ENCODE results near the gene PSAT1. TPM values are rescaled to one million over a fixed set of nuclear protein-coding genes. Genes with fewer than 3 reads are reported as not detected.

PSAT1 gene
- total and polyA plus RNA-seq, 2 of the 13 experiments (the other 11 are each of a cell fraction or from before 2014, with no cell fraction given): 135 to 229 TPM

- peak; percentile 53; the same call in 1 of the 2 replicates for TF ChIP-seq NFAT5 (CRISPR knock-in tag; IDR thresholded peaks at IDR 0.05)
- no peak; a peak in 1 of 4 replicates for TF ChIP-seq EP300 (IDR thresholded peaks at IDR 0.05; ENCODE audit: low read depth in 2 of 2, low read length in 2 of 2)
- TF ChIP-seq EP300 (CRISPR knock-in tag; IDR thresholded peaks at IDR 0.05; ENCODE audit: borderline replicate concordance): no peak
- peak; percentile 61 for TF ChIP-seq ARID3A (IDR thresholded peaks at IDR 0.05; ENCODE audit: low read depth, low read length)
- TF ChIP-seq ZNF841 (CRISPR knock-in tag; IDR thresholded peaks at IDR 0.05; ENCODE audit: borderline replicate concordance): no peak; the same call in 1 of the 2 replicates
- no peak for TF ChIP-seq XRCC5 (optimal IDR thresholded peaks at IDR 0.05; ENCODE audit: low read length)
- no peak for TF ChIP-seq RBM22 (optimal IDR thresholded peaks at IDR 0.05; ENCODE audit: low read length)
- peak; percentile 85 for TF ChIP-seq ZNF451 (CRISPR knock-in tag; IDR thresholded peaks at IDR 0.05)
- peak; percentile 17; the same call in 1 of the 2 replicates for TF ChIP-seq AKNA (CRISPR knock-in tag; IDR thresholded peaks at IDR 0.05; ENCODE audit: borderline replicate concordance)
- TF ChIP-seq MYPOP (CRISPR knock-in tag; IDR thresholded peaks at IDR 0.05): peak; percentile 92; the same call in 1 of the 2 replicates
- TF ChIP-seq NFYC (CRISPR knock-in tag; IDR thresholded peaks at IDR 0.05): peak; percentile 98
- TF ChIP-seq ZNF572 (CRISPR knock-in tag; IDR thresholded peaks at IDR 0.05): peak; percentile 88; the same call in 1 of the 2 replicates
- TF ChIP-seq NFE2 (CRISPR knock-in tag; IDR thresholded peaks at IDR 0.05): peak; percentile 27; the same call in 1 of the 2 replicates
- no peak for TF ChIP-seq ZNF326 (CRISPR knock-in tag; IDR thresholded peaks at IDR 0.05; ENCODE audit: borderline replicate concordance)
- TF ChIP-seq SIN3B (IDR thresholded peaks at IDR 0.05; ENCODE audit: low read length): no peak
- TF ChIP-seq ZSCAN12 (CRISPR knock-in tag; IDR thresholded peaks at IDR 0.05): peak; percentile 56; the same call in 1 of the 2 replicates
Measured at GRCh38 chr9:78296893-78297671, at the start of gene PSAT1 (continued).

Data from HepG2 (cell line).